ENCODE results near the gene KDF1. TPM values are rescaled to one million over a fixed set of nuclear protein-coding genes. Genes with fewer than 3 reads are reported as not detected.
A peak's percentile ranks its signal among the peaks of the same experiment; 100 is the strongest.

Gene KDF1
- total and polyA plus RNA-seq, 2 of the 13 experiments (the other 11 are each of a cell fraction or from before 2014, with no cell fraction given): 1.9 to 4.9 TPM

- TF ChIP-seq BRD4 (CRISPR knock-in tag; IDR thresholded peaks at IDR 0.05) (peak; percentile 87), ZNF329 (CRISPR knock-in tag; IDR thresholded peaks at IDR 0.05; ENCODE audit: low read depth) (no peak), NONO (IDR thresholded peaks at IDR 0.05) (no peak), NONO (CRISPR knock-in tag; conservative IDR thresholded peaks at IDR 0.05) (0 out of 2 replicates have a peak, but pooled peaks have one; percentile 42), POLR2AphosphoS5 (IDR thresholded peaks at IDR 0.05; ENCODE audit: low read depth, low read length) (peak; percentile 27; the same call in 1 of the 2 replicates), DRAP1 (CRISPR knock-in tag; IDR thresholded peaks at IDR 0.05) (0 out of 2 replicates have a peak, but pooled peaks have one; percentile 29), HMG20A (CRISPR knock-in tag; IDR thresholded peaks at IDR 0.05; ENCODE audit: borderline replicate concordance) (peak; percentile 67), ZNF883 (CRISPR knock-in tag; IDR thresholded peaks at IDR 0.05; ENCODE audit: not compliant biosample characterization) (peak; percentile 70), KLF12 (CRISPR knock-in tag; IDR thresholded peaks at IDR 0.05; ENCODE audit: borderline replicate concordance) (0 out of 2 replicates have a peak, but pooled peaks have one; percentile 44), SCMH1 (CRISPR knock-in tag; IDR thresholded peaks at IDR 0.05; ENCODE audit: borderline replicate concordance) (no peak), RELA (CRISPR knock-in tag; IDR thresholded peaks at IDR 0.05) (no peak), ZNF747 (CRISPR knock-in tag; IDR thresholded peaks at IDR 0.05; ENCODE audit: borderline replicate concordance) (0 out of 2 replicates have a peak, but pooled peaks have one; percentile 24), IKZF1 (IDR thresholded peaks at IDR 0.05) (no peak), THRA (CRISPR knock-in tag; IDR thresholded peaks at IDR 0.05; ENCODE audit: borderline replicate concordance) (peak; percentile 20; the same call in 1 of the 2 replicates), ZNF580 (CRISPR knock-in tag; IDR thresholded peaks at IDR 0.05; ENCODE audit: borderline replicate concordance, low read depth) (peak; percentile 32; the same call in 1 of the 2 replicates)
These were observed 44.9 kb downstream of the KDF1 start (continued) for GRCh38 chr1:26915204-26915842.
